ENCODE results near the gene SAT2. TPM values are rescaled to one million over a fixed set of nuclear protein-coding genes. Genes with fewer than 3 reads are reported as not detected.
"Not testable (repeated sequence)": the region's sequence is repeated elsewhere in the genome, so short reads cannot be mapped to it uniquely, and the experiment has no call there.

SAT2 gene
- total RNA-seq, 2 donors from 2014 or later = 25.5 to 62.7 TPM

DNA sequence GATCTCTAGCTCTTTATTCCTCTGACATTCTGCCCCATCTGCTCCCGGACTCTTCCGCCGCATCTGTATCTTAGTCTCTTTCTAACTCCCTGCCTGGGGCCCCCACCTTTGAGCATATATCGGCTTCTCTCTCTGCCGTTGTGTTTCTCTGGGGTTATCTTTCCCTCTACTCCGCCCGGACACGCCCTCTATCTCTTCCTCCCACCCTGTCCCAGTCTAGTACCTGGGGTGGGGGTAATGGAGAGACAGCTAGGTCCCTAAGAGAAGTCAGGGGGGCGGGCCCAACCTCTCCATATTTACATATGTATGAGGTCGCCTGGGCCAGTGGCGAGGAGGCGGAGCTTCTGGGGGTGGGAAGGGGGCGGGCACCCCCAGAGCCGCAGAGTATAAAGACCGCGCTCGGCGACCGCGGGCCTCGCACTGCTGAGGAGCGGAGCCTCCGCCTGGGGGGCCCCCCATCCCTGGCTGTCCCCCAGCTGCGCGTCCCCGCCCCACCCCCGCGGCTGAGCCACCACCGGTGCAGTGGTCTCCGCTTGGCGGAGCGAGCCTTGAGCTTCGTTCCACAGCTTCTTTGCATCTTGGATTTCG is 23.0 kb upstream of the SAT2 start, which contains the start of gene ATP1B2:
Gene ATP1B2 (plus strand): TSS at position 418 of the 588 bp plus-strand sequence. CDS start 593 bp downstream, outside the sequence.
- H3K36me3 Mint-ChIP-seq (ENCODE audit: low read depth) = peaks cover 5% of the 10 kb centered on the region
- peak within 1 kb of the TSS; percentile 83 for H3K27ac Mint-ChIP-seq
- peaks cover 26% of the 10 kb centered on the region for H3K27me3 Mint-ChIP-seq
- peak within 1 kb of the TSS; percentile 84 for H3K4me3 Mint-ChIP-seq
- peak; percentile 91 for ATAC-seq (replicated peaks)
- H3K9me3 Mint-ChIP-seq = no peaks in the 10 kb centered on the region
- peaks cover 16% of the 10 kb centered on the region for H3K4me1 Mint-ChIP-seq

DNA sequence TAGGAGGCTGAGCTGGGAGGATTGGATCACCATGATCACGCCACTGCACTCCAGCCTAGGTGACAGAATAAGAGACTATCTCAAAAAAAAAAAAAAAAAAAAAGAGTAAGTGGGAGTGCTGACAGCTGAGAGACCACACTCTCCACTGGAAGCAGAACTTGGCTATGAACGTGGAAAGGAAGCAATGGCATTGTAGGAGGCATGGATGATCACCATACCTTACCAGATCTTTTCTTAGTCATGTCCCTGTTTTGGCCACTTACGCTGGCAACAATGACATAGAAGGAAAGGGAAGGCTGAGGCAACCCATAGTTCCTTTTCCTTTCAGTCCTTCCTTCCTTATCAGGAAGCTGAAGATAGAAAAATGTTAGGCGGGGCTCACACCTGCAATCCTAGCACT is 19.4 kb upstream of the SAT2 start:
- Mint-ChIP-seq H3K4me3 (no peak overlapping the region), H3K4me1 (peaks cover 21% of the 10 kb centered on the region), H3K27ac (no peak overlapping the region), H3K36me3 (ENCODE audit: low read depth) (peaks cover 5% of the 10 kb centered on the region), H3K27me3 (peaks cover 26% of the 10 kb centered on the region), H3K9me3 (no peaks in the 10 kb centered on the region)
- ATAC-seq (replicated peaks) = no peak

DNA sequence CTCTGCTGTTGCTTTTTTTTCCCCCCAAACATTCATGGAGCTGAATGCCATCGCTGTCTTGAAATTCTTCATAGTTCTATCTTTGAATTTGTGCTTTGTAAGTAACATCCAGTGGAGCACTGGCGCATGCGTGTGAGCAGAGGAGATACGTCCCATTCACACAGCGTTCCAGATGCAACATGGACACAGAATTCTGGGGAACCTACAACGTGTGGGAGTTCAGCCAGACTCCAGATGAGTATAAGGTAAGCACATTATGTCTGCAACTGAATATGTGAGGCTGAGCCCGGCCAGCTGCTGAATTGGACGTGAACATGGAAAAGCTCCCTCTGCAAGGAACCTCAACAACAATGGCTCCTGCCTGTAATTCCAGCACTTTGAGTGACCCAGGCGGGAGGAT is 18.8 kb upstream of the SAT2 start:
- no peak for ATAC-seq (replicated peaks)
- peaks cover 5% of the 10 kb centered on the region for H3K36me3 Mint-ChIP-seq (ENCODE audit: low read depth)

DNA sequence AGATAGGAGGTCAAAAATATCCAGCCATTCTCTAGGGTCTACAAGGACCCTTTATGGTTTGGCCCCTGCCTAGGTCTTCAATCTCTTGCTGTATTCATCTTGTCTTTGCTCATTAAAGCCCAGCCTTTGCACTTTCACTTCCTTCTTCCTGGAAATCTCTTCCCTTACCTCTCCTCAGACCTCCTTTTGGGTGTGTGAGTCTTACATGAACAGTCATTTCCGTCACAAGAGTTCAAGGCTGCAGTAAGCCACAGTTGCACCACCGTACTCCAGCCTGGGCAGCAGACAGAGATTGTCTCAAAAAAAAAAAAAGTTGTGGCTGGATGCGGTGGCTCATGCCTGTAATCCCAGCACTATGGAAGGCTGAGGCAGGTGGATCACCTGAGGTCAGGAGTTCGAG is 17.2 kb upstream of the SAT2 start:
- Mint-ChIP-seq H3K9me3 (no peaks in the 10 kb centered on the region), H3K4me1 (peaks cover 6% of the 10 kb centered on the region), H3K36me3 (ENCODE audit: low read depth) (no peaks in the 10 kb centered on the region), H3K27me3 (peaks cover 11% of the 10 kb centered on the region), H3K27ac (no peak overlapping the region), H3K4me3 (no peak overlapping the region)
- peak; percentile 71 for ATAC-seq (replicated peaks)

More for the DNA sequence above, 18.8 kb upstream of the SAT2 start:
- Mint-ChIP-seq H3K27me3 (peaks cover 26% of the 10 kb centered on the region), H3K4me3 (no peak overlapping the region), H3K9me3 (no peaks in the 10 kb centered on the region), H3K4me1 (peaks cover 21% of the 10 kb centered on the region), H3K27ac (no peak overlapping the region)

DNA sequence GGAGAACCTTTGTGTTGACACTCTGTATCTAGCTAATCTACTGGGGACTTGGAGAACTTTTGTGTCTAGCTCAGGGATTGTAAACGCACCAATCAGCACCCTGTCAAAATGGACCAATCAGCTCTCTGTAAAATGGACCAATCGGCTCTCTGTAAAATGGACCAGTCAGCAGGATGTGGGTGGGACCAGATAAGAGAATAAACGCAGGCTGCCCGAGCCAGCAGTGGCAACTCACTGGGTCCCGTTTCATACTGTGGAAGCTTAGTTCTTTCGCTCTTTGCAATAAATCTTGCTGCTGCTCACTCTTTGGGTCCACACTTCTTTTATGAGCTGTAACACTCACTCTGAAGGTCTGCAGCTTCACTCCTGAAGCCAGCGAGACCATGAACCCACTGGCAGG is 14.0 kb upstream of the SAT2 start:
- not testable (repeated sequence) for H3K4me1 Mint-ChIP-seq; ATAC-seq (replicated peaks); H3K36me3 Mint-ChIP-seq (ENCODE audit: low read depth); H3K9me3 Mint-ChIP-seq; H3K27ac Mint-ChIP-seq; H3K27me3 Mint-ChIP-seq
- peak overlapping the region; percentile 53 for H3K4me3 Mint-ChIP-seq

DNA sequence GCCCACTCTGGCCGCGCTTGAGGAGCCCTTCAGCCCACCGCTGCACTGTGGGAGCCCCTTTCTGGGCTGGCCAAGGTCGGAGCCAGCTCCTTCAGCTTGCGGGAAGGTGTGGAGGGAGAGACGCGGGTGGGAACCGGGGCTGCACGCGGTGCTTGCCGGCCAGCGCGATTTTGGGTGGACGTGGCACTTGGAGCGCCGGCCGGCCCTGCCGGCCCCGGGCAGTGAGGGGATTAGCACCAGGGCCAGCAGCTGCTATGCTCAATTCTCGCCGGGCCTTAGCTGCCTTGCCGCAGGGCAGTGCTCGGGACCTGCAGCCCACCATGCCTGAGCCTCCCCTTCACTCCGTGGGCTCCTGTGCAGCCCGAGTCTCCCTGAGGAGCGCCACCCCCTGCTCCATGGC is 13.2 kb upstream of the SAT2 start:
- Mint-ChIP-seq H3K36me3 (ENCODE audit: low read depth) (no peaks in the 10 kb centered on the region), H3K27ac (no peak overlapping the region), H3K9me3 (no peaks in the 10 kb centered on the region), H3K4me3 (no peak overlapping the region), H3K4me1 (peaks cover 5% of the 10 kb centered on the region), H3K27me3 (no peaks in the 10 kb centered on the region)
- ATAC-seq (replicated peaks) = no peak

DNA sequence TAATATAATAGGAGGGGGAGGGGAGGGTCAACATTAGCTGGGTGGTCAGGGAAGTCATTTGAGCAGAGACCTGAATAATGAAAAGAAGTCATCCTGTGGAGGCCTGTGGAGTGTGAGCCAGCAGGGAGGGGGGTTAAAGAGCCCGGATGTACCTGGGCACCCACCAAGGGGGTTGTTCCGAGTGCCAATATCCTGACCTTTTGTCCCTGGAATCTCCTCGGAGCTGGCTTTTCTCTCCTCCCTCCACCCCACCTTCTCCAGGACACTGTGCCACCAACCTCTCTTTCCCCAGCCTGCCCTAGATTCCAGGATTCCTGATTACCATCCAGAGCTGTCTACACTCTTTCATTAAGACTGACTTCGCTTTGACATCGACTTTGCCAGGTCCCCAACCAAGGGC is 8.5 kb upstream of the SAT2 start:
- Mint-ChIP-seq H3K4me3 (no peak overlapping the region), H3K4me1 (no peaks in the 10 kb centered on the region), H3K9me3 (no peaks in the 10 kb centered on the region), H3K36me3 (ENCODE audit: low read depth) (no peaks in the 10 kb centered on the region), H3K27me3 (no peaks in the 10 kb centered on the region), H3K27ac (no peak overlapping the region)
- no peak for ATAC-seq (replicated peaks)

DNA sequence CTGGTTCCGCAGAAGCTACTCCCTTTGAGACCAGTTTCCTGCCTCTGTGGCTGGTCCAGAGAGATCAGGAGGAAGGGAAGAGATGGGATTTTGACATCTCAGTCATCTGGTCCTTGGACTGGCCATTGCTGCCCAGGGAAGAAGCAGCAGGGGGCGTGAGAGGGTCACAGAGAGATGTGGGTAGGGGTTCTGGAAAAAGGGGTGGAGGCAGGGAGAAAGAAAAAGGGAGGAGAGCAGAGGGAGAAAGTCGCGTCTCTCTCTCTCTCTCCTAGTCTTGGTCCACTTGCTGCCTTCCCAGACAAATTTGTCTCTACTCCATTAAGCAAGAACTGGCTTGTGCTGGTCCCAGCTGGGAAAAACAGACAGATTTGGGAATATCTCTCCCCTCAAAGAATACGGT is 6.8 kb upstream of the SAT2 start:
- Mint-ChIP-seq H3K4me1 (no peaks in the 10 kb centered on the region), H3K9me3 (no peaks in the 10 kb centered on the region), H3K36me3 (ENCODE audit: low read depth) (no peaks in the 10 kb centered on the region), H3K4me3 (no peak overlapping the region), H3K27ac (no peak overlapping the region), H3K27me3 (no peaks in the 10 kb centered on the region)
- peak; percentile 35 for ATAC-seq (replicated peaks)

DNA sequence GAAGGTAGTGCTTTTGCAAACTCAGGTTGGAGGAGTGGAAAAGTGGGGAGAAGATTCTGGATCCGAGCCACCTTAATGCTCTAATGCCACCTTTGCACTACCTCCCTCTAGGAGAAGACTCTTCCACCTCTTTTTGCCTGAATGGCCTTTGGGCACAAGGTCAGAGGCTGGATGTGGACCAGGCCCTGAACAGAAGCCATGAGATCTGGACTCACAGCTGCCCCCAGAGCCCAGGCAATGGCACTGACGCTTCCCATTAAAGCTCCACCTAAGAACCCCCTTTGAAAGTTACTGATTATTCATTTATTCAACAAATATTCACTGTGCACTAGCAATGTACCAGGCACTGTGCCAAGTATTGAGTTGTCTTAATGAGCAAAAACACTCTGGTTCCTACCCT is 5.5 kb upstream of the SAT2 start:
- Mint-ChIP-seq H3K4me3 (no peak overlapping the region), H3K27ac (no peak overlapping the region), H3K27me3 (no peaks in the 10 kb centered on the region), H3K4me1 (no peaks in the 10 kb centered on the region), H3K9me3 (no peaks in the 10 kb centered on the region), H3K36me3 (ENCODE audit: low read depth) (no peaks in the 10 kb centered on the region)
- ATAC-seq (replicated peaks) = no peak

DNA sequence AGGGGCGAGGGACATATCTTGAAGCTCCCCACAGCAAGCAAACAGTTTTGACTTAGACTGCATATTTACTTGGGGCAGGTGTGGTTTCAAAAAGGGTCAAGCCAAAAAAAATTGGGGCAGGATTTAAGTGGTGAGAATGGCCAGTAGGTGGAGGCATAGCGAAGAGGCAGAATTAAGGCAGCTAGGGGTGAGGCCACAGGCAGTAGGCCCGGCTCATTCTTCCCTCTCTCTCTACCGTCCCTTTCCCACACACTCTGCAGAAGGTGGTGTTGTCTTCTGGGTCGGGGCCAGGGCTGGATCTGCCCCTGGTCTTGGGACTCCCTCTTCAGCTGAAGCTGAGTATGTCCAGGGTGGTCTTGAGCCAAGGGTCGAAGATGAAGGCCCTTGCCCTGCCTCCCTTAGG is 4.9 kb upstream of the SAT2 start:
- H3K4me1 Mint-ChIP-seq = no peaks in the 10 kb centered on the region
- ATAC-seq (replicated peaks) = peak; percentile 36
- no peaks in the 10 kb centered on the region for H3K9me3 Mint-ChIP-seq
- H3K27me3 Mint-ChIP-seq = no peaks in the 10 kb centered on the region
- H3K36me3 Mint-ChIP-seq (ENCODE audit: low read depth) = no peaks in the 10 kb centered on the region
- no peak overlapping the region for H3K4me3 Mint-ChIP-seq
- H3K27ac Mint-ChIP-seq = no peak overlapping the region

DNA sequence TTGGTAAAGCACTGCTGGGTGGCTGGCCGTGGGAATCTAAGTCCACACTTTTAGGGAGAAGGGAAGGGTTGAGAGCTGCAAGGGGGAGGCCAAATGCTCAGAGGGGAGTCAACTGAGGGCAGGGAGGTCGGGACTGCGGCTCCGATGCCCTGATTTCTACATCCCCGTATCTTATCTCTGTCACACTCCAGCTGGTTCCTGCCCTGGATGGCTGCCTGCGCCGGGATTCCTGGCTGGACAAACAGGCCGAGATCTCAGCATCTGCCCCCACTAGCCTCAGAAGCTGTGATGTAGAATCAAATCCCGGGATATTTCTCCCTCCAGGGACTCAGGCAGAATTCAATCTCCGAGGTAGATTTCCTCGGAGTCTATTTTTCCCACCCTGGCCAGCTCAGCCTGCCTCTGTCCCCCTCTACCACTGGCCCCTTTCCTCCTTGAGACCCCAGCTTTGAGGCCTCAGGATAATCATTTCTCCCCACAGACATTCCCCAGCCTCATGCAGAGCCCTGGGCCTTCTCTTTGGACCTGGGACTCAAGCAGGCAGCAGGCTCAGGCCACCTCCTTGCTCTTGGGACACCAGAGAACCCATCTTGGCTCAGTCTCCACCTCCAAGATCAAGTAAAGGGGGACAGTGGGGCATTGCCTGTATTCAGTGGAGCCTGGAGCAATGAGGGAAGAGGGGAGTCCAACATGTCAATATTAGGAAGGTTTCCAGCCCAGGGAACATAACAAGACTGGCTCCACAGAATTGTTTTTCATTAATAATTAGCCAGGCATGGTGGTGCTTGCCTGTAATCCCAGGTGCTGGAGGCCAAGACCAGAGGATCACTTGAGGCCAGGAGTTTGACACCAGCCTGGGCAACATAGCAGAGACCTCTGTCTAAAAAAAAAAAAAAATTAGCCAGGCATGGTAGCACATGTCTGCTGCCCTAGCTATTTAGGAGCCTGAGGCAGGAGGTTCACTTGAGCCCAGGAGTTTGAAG is 4.1 kb upstream of the SAT2 start:
- Mint-ChIP-seq H3K27me3 (no peaks in the 10 kb centered on the region), H3K27ac (no peak overlapping the region), H3K4me1 (no peaks in the 10 kb centered on the region), H3K36me3 (ENCODE audit: low read depth) (no peaks in the 10 kb centered on the region), H3K9me3 (no peaks in the 10 kb centered on the region), H3K4me3 (no peak overlapping the region)
- no peak for ATAC-seq (replicated peaks)

DNA sequence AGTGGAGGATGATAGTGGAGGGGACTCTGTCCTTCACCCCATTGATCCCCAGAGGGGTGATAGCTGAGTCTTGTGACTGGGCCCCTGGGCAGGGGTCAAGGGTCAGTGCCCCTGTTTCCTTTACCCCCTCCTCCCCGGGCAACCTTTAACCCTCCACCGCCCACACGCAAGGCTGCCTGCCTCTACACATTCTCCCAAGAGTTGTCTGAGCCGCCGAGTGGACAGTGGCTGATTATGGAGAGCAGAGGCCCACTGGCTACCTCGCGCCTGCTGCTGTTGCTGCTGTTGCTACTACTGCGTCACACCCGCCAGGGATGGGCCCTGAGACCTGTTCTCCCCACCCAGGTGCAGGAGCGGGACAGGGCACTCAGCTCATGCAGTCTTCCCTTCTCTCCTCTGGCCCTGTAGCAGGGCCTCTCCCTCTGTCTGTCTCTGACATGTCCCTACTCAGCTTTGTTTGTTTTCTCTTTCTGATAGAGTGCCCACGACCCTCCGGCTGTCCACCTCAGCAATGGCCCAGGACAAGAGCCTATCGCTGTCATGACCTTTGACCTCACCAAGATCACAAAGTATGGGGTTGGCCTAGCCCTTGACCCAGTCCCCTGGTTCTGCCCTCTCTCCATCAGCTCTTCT is 2.4 kb upstream of the SAT2 start, which contains the start of gene SHBG:
Gene SHBG (plus strand): TSS at position 197 of the 633 bp plus-strand sequence. CDS start 38 bp downstream, at position 235.
- ATAC-seq (replicated peaks) = no peak
- Mint-ChIP-seq H3K27me3 (no peaks in the 10 kb centered on the region), H3K4me1 (no peaks in the 10 kb centered on the region), H3K36me3 (ENCODE audit: low read depth) (no peaks in the 10 kb centered on the region), H3K27ac (no peak within 1 kb of the TSS), H3K9me3 (no peaks in the 10 kb centered on the region), H3K4me3 (no peak within 1 kb of the TSS)

DNA sequence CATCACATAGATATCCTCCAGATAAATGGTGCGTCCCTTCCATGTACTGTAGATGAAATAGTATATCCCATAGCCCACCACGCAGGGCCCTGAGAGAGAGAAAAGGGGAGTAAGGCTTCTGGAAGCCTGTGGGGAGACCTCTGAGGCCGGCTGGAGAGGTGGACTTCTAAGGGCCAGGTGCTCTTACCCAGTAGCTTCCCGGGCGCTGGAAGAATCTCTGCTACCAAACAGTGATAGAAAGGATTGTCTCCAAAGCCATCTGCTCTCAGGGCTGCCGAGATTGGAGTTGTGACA is 718 bp downstream of the SAT2 start:
- H3K27ac Mint-ChIP-seq = peak overlapping the region; percentile 89
- H3K4me1 Mint-ChIP-seq = no peaks in the 10 kb centered on the region
- peak overlapping the region; percentile 88 for H3K4me3 Mint-ChIP-seq
- no peaks in the 10 kb centered on the region for H3K27me3 Mint-ChIP-seq
- H3K9me3 Mint-ChIP-seq = no peaks in the 10 kb centered on the region
- ATAC-seq (replicated peaks) = no peak
- H3K36me3 Mint-ChIP-seq (ENCODE audit: low read depth) = no peaks in the 10 kb centered on the region

DNA sequence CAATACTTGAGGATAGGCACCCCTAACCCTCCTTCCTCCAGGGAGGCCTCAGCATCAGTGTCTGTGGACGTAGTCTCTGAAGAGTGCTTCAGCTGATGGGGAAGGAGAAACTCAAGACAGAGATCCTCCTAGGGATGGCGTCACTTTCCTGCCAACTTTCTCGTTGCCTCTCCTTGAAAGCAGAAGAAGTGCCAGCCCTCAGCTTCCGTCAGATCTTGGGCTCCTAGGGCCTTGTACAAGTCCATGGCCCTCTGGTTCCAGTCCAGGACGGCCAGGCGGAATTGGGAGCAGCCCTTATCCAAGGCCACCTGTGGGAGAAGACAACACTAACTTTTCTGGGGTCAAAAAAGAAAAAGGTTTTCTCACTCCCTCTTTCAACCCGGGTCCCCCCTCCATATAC is 1.3 kb downstream of the SAT2 start:
- Mint-ChIP-seq H3K4me1 (no peaks in the 10 kb centered on the region), H3K9me3 (no peaks in the 10 kb centered on the region), H3K4me3 (peak overlapping the region; percentile 88), H3K27ac (peak overlapping the region; percentile 89), H3K36me3 (ENCODE audit: low read depth) (no peaks in the 10 kb centered on the region), H3K27me3 (no peaks in the 10 kb centered on the region)
- ATAC-seq (replicated peaks) = no peak

DNA sequence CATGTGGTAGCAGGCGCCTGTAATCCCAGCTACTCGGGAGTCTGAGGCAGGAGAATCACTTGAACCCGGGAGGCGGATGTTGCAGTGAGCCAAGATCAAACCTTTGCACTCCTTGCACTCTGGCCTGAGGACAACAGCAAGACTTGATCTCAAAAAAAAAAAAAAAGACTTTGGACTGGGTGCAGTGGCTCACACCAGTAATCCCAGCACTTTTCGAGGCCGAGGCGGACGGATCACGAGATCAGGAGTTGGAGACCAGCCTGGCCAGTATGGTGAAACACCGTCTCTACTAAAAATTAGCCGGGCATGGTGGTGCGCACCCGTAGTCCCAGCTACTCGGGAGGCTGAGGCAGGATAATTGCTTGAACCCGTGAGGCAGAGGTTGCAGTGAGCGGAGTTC is 1.9 kb downstream of the SAT2 start:
- H3K4me1 Mint-ChIP-seq; H3K36me3 Mint-ChIP-seq (ENCODE audit: low read depth); ATAC-seq (replicated peaks); H3K9me3 Mint-ChIP-seq; H3K27me3 Mint-ChIP-seq; H3K27ac Mint-ChIP-seq: not testable (repeated sequence)
- peak overlapping the region; percentile 88 for H3K4me3 Mint-ChIP-seq
